ENCODE data around the gene TESK1.

Gene TESK1, protein sequence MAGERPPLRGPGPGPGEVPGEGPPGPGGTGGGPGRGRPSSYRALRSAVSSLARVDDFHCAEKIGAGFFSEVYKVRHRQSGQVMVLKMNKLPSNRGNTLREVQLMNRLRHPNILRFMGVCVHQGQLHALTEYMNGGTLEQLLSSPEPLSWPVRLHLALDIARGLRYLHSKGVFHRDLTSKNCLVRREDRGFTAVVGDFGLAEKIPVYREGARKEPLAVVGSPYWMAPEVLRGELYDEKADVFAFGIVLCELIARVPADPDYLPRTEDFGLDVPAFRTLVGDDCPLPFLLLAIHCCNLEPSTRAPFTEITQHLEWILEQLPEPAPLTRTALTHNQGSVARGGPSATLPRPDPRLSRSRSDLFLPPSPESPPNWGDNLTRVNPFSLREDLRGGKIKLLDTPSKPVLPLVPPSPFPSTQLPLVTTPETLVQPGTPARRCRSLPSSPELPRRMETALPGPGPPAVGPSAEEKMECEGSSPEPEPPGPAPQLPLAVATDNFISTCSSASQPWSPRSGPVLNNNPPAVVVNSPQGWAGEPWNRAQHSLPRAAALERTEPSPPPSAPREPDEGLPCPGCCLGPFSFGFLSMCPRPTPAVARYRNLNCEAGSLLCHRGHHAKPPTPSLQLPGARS

DNA sequence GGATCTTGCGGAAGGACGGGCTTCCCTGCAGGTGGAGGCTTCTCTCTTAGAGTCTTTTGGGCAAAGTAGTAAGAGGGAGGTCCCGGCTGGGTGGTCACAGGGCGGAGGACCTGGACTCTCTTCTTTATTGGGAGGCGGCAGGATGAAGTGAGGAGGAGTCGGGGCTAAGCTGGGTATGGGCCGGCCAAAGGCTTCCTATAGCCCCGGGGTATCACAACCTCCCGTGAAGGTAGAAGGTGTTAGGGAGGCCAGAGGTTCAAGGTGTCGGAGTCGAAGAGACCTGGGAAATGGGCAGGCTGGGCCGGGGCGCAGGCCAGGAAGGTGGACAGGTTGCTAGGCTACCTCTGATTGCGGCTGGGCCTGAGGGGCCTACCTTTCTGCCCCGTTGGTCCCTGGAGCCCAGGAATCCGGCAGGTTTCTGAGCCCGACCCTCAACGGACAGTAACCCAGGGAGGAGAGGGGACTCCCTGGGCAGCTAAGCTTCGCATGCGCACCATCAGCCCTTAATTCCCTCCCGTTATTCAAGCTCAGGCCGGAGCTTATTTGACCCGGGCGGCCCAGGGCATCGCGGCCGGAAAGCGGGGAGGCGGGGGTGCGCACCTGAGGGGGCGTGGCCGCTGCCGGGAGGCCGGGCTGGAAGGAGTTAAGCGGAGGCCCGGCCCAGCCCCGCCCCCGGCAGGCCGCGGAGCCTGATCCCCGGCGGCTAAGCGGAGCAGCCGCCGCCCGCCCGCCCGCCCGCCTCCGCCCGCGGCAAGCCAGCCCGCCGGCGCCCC is at the start of gene TESK1:
Gene TESK1, plus strand, starts transcription at position 685 of the 773 bp plus-strand sequence. CDS start 358 bp downstream, outside the sequence.
- DNase-seq (ENCODE audit: low read depth): peak; percentile 52
- peak within 1 kb of the TSS; percentile 61 for H3K4me3 ChIP-seq (replicated peaks; ENCODE audit: low read depth, low read length)
- TF ChIP-seq, protein P1, sequence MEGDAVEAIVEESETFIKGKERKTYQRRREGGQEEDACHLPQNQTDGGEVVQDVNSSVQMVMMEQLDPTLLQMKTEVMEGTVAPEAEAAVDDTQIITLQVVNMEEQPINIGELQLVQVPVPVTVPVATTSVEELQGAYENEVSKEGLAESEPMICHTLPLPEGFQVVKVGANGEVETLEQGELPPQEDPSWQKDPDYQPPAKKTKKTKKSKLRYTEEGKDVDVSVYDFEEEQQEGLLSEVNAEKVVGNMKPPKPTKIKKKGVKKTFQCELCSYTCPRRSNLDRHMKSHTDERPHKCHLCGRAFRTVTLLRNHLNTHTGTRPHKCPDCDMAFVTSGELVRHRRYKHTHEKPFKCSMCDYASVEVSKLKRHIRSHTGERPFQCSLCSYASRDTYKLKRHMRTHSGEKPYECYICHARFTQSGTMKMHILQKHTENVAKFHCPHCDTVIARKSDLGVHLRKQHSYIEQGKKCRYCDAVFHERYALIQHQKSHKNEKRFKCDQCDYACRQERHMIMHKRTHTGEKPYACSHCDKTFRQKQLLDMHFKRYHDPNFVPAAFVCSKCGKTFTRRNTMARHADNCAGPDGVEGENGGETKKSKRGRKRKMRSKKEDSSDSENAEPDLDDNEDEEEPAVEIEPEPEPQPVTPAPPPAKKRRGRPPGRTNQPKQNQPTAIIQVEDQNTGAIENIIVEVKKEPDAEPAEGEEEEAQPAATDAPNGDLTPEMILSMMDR (IDR thresholded peaks at IDR 0.05; ENCODE audit: low read length, missing control alignments): no peak

DNA sequence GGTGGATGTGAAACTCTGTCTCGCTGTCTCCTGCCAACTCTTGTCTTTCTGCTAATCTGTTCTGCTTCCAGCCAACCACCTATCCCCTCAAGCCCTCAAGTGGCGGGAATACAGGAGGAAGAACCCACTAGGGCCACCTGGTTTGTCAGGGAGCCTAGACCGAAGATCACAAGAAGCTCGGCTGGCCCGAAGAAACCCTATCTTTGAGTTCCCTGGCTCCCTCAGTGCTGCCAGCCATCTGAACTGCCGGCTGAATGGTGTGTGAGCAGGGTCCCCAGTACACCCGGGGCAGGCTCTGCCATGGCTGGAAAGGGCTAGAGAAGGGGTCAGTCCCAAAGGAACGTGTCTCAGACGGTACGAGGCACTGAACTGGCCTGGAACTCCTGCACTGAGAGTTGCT is 49.2 kb upstream of the TESK1 start:
- H3K4me3 ChIP-seq (replicated peaks; ENCODE audit: low read depth, low read length): no peak overlapping the region
- TF ChIP-seq, protein P1 (IDR thresholded peaks at IDR 0.05; ENCODE audit: low read length, missing control alignments): no peak
- DNase-seq (ENCODE audit: low read depth): no peak

DNA sequence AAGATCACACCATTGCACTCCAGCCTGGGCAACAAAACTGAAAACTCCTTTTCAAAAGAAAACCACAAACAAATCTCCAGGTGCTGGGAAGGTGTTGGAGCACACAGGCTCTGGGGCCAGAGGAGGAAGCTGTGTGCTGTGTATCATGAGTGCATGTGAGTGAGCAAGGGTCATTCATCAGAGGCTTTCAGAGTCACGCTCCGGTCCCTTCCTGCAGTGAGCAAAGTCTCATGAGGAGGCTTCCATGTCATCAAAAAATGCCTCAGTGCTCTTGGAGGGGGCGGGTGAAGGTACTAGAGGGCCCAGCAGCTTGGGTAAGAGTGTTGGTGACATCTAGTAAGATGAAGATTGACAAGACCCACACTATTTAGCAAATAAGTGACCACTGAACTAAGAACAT is 48.3 kb upstream of the TESK1 start:
- TF ChIP-seq, protein P1 (IDR thresholded peaks at IDR 0.05; ENCODE audit: low read length, missing control alignments): no peak
- no peak for DNase-seq (ENCODE audit: low read depth)
- H3K4me3 ChIP-seq (replicated peaks; ENCODE audit: low read depth, low read length): no peak overlapping the region

DNA sequence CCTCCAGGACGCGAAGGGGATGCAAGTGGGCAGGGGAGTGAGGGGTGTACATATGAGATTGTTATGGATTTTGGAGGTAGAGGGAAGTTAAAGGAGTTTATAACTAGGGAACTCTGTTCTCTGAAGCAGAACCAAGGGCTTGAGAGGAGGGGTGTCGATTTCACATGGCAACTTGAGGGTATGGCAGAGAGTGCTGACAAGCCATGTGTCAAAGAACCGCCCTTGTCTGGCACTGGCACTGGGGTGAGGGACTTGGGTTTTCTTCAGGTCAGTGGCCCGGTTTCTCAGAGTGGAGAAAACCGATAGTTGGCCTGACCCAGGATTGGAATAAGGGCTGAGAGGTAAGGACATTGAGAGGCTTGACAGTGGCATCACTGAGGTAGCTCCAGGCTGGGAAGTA is 47.7 kb upstream of the TESK1 start:
- TF ChIP-seq, protein P1 (IDR thresholded peaks at IDR 0.05; ENCODE audit: low read length, missing control alignments): no peak
- no peak overlapping the region for H3K4me3 ChIP-seq (replicated peaks; ENCODE audit: low read depth, low read length)
- no peak for DNase-seq (ENCODE audit: low read depth)

DNA sequence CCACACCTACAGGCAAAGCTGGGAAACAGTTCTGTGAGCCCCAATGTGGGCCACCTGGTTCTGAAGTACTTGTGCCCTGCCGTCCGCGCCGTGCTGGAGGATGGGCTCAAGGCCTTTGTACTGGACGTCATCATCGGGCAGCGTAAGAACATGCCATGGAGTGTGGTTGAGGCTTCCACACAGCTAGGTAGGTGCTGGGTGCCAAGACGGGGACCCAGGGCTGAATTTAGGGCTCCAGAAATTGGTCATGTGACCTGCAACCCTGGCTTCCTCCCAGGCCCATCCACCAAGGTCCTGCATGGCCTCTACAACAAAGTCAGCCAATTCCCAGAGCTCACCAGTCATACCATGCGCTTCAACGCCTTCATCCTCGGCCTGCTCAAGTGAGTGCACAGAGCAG is 46.9 kb upstream of the TESK1 start:
- no peak for DNase-seq (ENCODE audit: low read depth)
- TF ChIP-seq, protein P1 (IDR thresholded peaks at IDR 0.05; ENCODE audit: low read length, missing control alignments): no peak
- no peak overlapping the region for H3K4me3 ChIP-seq (replicated peaks; ENCODE audit: low read depth, low read length)

DNA sequence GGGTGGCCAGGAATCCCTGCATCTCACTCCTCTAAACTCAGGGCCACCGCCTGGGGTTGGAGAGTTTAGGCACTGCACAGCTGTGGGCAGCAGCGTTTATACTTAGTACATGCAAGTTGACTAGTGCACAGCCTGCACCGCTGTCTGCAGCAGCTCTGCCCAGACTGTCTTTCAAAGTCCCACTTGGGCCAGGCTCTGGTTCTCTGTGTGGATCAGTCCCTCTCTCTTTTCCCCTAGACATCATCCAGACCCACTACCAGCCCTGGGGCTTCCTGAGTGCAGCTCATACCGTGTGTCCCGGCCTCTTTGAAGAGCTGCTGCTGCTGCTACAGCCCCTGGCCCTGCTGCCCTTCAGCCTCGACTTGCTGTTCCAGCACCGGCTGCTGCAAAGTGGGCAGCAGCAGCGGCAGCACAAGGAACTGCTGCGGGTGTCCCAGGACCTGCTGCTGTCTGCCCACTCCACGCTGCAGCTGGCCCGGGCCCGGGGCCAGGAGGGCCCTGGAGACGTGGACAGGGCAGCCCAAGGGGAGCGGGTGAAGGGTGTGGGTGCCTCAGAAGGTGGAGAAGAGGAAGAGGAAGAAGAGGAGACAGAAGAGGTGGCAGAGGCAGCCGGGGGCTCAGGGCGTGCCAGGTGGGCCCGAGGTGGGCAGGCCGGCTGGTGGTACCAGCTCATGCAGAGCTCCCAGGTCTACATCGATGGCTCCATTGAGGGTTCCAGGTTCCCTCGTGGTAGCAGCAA is 45.1 kb upstream of the TESK1 start:
- no peak for DNase-seq (ENCODE audit: low read depth)

More for the DNA sequence above, 45.1 kb upstream of the TESK1 start:
- TF ChIP-seq, protein P1 (IDR thresholded peaks at IDR 0.05; ENCODE audit: low read length, missing control alignments): no peak
- no peak overlapping the region for H3K4me3 ChIP-seq (replicated peaks; ENCODE audit: low read depth, low read length)

Data from fibroblast of pulmonary artery (primary cell).